IPS-11a (cell line): Measurements from ENCODE around the gene GLCCI1.

Source experiments
- H3K4me3 ChIP-seq: one replicate; pipeline ENCODE4 v1.5.1; 2013; ENCODE audit warnings: low read depth, low read length, control low read depth

Gene GLCCI1

DNA sequence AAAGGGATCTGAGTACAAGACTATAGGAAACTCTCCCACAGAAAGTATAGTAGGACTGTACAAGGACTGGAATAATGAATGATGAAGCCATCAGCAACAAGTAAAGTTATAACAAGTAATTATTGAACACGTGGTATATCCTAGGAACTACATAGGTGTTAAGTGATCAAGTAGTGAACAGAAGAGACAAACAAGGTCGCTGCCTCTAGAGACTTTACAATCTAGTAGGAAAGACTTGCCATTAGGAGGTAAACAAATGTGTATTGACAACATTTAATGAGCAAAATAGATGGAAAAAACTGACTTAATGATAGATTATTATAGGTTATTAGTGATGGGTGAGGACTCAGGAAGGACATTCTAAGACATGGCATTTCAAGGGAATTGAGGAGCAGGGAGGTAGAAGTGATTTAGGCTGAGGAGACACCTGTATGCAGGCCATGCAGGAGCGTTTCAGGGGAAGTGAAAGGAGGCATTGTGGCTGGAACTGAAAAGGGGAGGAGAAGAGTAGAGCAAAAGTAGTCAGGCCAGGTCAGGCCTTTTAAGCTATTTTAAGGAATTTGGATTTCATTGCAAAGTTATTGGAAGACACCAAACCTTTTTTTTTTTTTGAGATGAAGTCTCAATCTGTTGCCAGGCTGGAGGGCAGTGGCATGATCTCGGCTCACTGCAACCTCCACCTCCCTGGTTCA, 8.5 kb upstream of the GLCCI1 start:
- no peak overlapping the region for H3K4me3 ChIP-seq

DNA sequence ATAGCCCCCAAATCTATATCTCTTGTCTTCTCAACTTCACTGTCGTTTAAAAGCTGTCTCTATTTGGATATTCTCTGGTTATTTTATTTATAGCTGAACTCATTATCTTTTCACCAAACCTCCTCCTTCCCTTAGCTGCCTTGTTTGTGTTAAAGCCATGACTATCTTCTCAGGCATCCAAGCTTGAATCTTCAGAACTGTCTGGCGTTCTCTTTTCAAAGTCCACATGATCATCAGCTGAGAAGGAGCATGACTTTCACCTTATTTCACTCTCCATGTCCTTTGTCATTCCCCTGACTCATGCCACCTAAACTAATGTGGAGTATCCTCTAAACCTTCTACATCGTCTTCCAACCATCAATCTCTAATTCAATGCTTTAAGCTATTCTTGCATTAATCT, 5.7 kb upstream of the GLCCI1 start:
- no peak overlapping the region for H3K4me3 ChIP-seq

DNA sequence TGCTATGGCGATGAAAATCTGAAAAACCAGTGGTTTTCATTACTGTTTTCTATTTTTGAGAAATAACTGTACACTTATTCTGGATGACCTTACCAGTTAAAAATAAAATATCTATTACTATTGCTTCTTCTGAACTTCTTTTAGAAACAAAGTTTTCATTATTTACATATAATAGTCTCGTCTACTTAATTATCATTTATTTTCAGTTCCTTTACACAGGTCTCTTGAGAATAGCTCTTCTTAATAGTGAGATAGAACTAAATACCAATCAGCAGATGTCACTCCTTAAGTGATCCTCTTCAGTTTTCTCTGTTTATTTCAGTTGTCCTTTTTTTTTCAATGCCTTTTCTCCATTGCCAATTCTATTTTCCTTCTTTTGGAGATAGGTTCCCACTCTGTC, 4.3 kb upstream of the GLCCI1 start:
- H3K4me3 ChIP-seq: no peak overlapping the region

DNA sequence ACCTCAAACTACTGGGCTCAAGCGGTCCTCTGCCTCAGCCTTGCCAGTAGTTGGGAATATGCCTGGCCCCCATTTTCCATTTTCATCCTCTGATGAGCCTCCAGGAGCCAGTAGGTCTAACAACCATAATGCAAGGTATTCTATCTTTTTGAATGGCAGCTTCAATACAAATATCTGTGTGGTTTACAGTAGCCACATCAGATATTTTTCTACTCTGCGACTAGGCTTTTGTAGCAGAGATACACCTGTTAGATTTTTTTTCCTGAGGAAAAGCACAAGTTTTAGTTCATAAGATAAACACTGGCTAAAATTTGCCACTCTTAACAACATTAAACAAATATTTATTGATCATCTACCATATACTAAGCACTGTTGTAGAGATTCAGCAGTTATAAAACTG, 3.9 kb upstream of the GLCCI1 start:
- H3K4me3 ChIP-seq: no peak overlapping the region

DNA sequence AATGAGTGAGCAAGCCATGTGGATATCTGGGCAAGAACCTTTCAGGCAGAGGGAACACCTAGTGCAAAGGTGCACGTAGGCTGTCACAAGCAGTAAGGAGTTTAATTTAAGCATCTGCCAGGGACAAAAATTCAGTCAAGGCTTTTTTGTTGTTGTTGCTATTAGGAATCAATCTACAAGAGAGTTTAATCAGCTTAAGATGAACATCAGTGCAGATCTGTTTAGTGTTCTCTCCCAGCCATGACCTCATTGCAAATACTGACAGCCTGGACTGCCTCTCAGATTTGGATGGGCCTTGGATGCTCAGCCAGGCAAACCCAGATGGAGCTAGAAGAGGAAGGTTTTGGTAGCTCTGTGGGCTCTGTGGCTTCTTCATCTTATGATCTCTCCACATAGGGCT, 3.3 kb upstream of the GLCCI1 start:
- no peak overlapping the region for H3K4me3 ChIP-seq

DNA sequence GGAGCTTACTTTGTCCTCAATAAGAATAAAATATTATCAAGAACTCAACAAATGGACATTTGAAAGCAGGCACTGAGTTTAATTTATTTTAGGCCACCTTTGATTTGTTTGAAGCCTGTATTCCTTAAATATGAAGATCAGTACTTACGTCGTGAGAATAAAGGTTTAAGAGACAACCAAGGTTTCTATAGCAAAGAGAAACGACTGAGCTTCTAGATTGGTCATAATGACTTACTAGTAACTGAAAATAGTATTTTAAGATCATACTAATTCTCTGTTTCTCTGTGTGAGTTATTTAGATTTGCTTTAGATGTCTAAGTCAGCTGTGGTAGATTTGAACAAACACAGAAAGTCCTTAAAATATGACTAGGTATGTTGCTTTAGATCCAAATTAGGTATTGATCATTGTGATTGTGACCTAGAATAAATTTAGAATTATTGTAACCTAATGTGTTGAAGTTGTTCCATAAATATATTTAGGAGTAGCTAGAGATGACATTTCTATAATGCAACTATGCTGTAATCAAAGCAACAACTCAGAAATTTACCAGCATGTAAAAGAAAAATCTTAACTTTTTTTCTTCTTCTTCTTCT, 2.4 kb upstream of the GLCCI1 start:
- H3K4me3 ChIP-seq: no peak overlapping the region

DNA sequence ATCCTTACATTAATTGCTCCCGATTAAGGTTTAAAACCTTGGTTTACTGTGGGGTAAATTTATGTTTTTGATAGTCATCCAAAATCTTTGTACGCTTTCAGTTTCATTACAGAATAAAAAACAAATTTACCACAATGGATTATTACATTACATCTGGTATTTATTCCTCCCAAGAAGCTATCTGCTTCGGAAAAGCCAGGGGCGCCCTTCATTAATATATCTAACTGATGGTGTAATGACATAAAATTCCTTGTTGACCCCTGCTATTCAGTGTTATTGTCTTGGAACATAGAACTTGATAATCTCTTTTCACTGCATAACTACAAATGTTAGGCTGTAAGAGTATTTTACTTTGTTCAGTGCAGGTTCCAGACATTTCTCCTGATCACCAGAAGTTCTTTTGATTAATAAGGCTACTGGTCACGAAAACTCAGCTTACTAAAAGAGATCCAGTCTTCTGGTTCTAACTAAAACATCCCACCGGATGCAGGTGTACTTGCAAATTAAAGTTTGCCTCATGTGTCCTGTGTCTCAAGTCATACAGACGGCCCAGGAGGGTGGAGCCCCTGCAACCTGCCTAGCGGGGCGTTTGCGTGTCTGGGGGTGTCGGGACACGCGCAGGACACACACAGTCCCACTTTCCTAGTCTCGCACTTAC, 581 bp upstream of the GLCCI1 start:
- H3K4me3 ChIP-seq: peak overlapping the region; percentile 66

DNA sequence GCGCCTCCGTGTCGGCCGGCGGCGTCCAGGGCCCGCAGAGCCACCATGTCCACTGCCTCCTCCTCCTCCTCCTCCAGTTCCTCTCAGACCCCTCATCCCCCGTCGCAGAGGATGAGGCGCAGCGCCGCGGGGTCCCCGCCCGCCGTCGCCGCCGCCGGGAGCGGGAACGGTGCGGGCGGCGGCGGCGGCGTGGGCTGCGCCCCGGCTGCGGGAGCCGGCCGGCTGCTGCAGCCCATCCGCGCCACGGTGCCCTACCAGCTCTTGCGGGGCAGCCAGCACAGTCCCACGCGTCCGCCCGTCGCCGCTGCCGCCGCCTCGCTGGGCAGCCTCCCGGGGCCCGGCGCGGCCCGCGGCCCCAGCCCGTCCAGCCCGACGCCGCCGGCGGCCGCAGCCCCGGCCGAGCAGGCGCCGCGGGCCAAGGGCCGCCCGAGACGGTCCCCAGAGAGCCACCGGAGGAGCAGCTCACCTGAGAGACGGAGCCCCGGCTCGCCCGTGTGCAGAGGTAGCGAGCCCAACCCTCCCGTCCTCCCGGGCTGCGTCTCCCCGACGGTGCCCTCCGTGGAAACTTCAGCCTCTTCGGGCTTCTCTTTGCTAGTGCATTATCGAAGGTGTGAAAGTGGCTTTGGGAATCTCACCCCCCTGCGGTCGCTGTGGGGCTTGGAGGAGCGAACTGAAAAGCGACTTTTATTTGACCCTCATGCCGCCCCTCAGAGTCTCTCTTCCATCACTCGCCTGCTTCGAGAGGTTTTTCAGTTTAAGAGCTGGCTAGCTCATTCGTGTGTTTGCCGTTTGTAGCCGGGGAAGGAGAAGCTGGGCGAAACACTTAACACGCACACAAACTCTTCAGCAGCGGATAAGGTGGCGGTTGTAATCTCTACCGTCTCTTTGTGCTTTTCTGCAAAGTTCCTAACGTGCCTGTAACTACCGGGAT, 975 bp downstream of the GLCCI1 start:
- peak overlapping the region; percentile 88 for H3K4me3 ChIP-seq

DNA sequence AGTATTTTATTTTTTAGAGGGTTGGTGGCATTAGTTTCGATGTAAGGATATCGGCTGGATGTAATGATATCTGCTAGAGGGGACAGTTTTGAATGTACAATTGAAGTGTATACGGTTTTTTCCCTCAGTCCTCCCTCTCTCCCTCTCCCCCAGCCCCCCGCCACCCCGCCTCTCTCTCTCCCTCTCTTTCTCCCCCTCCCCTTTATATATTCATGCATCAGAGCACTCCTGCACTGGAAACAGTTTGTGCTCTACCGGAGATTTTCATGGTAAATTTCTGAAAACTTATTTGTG, 1.6 kb downstream of the GLCCI1 start:
- peak overlapping the region; percentile 88 for H3K4me3 ChIP-seq

DNA sequence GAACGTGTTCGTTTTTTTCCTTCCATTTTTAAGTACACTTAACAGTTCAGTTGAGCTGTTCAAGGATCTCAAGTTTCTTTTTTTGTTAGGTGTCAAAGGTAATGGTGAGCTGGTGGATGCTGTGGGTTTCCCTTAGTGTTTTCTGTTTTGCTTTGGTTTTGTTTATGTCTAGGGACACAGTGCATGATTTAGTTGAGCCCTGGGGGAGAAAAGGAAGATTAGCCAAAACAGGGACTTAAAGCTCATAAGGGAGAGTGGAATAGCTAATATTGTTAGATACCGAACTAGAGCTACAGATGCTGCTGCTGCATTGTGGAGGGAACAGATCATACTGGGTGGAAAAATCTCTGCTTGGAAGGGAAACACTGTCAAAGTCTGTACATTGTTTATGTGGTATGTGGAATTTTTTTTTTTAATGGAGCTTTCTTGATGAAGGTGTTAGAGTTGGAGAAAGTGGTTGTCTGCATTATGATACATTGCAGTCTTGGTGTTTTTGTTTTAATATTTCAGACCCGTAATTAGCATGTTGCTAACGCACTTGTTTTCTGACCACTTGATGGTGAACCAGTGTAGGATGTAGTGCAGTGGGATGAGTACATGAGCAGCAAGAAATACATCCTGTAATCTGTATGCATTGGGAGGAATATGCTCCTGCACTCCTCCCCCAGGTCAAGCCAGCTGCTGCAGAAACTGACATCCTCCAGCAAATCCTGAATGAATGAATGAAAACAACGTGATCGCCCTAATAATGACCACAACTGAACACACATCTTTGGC, 2.1 kb downstream of the GLCCI1 start:
- peak overlapping the region; percentile 88 for H3K4me3 ChIP-seq

DNA sequence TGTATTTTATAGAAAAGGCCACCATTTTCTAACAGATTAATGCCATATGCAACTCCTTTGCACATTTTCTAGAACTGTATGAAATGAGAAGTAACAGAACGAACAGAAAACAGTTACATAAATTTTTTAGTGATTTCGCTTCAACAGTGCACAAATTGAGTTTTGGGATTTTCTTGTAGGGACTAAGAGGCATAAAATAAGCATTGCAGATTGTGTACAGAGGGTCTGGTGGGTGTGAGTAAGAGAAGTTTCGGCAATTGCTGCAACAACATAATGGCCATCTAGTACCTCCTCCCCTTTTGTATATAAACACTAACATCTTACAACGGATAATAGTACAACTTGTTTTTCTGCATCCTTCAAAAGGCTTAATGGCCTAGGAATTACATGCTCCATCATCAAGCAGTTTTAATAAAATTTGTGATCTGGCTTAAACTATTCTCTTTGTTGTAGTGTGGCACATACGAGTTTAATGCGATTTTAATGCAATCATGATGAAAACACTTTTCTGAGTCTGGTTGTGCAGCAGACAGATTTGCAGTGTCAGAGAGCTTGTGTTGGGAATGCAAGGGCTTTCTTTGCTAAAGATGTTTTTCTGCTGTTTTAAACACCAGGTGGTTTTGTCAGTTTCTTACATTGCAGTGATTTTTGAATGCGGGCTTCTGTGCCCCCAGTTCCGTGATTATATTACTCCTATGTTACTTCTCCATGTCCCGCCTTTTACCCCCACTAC, 2.9 kb downstream of the GLCCI1 start:
- H3K4me3 ChIP-seq: peak overlapping the region; percentile 88

DNA sequence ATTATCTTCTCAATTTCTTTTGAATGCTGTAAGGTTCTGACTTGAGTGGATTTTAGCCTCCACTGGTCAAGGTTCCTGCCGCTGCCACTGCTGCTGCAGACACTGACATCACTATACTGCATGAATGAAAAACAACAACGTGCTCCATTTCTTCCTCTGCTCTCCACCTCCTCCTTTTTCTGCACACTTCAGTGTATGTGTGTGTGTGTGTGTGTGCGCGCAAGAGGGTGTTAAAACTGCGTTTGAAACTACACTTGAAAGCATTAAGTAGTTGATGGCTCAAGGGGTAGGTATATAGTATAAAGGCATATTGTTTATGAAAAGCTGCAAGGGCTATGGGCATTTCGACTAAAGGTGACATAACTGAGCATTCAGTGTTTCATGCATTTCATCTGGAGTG, 3.5 kb downstream of the GLCCI1 start:
- H3K4me3 ChIP-seq: no peak overlapping the region

DNA sequence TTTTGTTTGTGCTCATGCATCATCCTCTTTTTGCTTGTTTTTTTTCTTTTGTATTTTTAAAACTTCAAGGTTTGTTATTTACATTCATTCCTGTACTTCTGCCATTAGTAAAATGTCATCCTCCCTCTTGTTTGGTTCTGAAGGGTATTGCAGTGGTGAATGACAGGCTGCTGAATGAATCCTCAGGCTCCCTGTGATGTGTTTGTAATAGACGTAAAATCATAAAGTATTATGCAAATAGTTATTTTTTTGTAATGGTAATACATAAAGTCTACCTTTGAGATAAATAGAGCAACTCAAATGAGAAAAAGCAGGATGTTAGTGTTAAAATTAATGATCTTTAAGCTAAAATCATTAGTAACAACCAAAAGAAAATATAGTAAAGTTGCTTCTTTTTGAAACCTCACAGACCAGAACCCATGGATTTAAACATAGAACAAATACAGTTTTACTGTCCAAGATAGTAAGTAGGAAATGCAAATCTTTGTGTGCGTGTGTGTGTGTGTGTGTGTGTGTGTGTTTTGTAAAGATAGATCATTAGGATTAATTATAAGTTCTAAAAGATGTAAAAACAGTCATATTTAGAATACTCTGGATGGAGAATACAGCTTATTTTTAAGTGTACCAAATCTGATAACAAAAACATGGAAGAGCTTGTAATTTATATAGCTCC, 4.5 kb downstream of the GLCCI1 start:
- no peak overlapping the region for H3K4me3 ChIP-seq

DNA sequence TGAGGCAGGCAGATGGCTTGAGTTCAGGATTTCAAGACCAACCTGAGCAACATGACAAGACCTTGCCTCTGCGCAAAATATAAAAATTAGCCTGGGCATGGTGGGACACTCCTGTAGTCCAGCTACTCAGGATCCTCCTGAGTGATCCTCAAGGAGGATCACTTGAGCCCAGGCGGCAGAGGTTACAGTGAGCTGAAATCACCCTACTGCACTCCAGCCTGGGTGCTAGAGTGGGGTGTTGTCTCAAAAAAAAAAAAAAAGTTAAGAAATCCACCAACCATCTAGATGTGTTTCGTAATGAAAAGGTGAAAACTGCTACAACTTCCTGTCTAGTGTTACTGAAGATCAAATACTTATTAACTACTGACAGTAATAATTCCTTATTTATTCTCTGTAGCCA, 8.1 kb downstream of the GLCCI1 start:
- no peak overlapping the region for H3K4me3 ChIP-seq

DNA sequence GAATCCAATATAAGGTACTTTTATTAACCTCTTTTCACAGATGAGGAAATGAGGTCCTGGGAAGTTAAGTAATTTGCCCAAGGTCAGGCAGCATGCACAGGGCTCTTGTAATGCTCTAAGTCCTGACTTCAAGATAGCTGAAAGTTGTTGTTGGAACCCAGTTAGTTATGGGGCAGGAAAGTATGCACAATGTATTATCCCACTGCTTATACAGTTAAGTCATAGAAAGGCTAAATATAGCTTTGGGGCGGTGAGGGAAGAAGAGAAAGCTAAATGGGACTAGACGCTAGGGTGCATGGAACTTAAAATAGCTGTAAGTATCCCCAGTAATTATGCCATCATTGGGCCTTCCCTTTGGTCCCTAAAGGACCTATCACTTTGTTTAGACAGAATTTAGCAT, 9.2 kb downstream of the GLCCI1 start:
- no peak overlapping the region for H3K4me3 ChIP-seq

DNA sequence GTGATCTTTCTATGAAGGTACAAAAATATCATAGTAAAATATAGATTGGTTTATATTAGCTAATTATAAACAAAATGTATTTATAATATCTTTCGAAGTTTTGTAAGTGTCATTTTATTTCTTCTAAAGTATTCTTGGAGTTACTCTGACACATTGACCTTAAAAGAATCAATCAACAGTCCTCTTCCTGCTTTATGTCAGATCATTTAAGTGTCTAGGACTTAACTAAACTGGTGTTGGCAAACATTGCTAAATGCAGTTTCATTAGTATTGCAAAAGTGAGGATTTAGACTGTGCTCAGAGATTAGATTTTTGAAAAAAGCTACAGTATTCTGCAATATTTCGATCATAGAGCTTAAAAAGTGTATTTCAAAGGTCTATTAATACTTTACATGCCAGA, 10.3 kb downstream of the GLCCI1 start:
- no peak overlapping the region for H3K4me3 ChIP-seq

DNA sequence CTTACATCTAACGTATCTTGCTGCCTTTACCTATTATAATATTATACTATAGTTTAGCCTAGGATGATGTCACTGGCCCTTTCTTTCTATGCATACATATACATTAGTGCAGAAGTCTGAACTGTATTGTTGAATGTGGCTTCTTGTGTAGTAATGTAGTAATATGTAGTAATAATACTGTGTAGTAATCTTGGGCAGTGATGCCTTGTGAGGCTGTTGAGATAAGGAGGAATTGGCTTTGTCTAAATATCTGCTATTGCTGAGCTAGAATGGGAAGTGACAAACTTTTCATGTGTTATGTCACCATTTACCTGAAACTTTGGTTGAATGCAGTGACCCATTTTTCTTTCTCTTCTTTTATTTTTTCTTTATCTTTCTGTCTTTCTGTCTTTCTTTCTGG, 11.0 kb downstream of the GLCCI1 start:
- H3K4me3 ChIP-seq: no peak overlapping the region

DNA sequence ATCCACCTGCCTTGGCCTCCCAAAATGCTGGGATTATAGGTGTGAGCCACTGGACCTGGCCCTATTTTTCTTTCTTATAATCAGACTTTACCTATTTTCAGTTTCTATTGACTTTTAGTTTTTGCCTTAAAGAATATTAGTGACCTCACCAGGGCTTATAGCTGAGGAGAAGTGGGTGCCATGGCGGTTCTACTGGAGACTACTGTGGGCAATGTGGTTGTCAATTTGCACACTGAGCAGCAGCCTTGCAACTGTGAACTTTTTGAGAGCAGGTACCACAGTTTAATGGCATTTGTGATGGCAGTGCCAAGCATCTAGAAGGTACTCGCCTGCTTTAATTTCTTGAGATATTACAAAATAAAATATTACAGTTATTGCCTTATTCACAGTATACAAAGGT, 11.5 kb downstream of the GLCCI1 start:
- H3K4me3 ChIP-seq: no peak overlapping the region

DNA sequence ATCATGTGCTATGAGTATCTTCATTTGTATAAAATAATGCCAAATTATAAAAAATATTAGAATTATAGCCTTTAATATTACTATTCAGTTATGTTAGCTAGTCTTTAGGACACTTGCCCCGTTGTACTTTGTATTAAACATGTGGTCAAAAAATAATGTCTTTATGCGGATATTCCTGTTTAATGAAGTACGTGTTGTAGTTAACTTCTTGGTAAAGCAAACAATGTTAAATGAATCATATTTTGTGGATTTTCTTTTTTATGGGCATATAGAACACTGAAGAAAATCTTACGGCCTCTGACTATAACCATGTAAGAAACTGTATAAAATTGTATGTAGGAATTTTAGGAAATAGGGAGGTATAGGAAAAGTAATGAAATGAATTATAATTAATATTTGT, 14.3 kb downstream of the GLCCI1 start:
- H3K4me3 ChIP-seq: no peak overlapping the region

DNA sequence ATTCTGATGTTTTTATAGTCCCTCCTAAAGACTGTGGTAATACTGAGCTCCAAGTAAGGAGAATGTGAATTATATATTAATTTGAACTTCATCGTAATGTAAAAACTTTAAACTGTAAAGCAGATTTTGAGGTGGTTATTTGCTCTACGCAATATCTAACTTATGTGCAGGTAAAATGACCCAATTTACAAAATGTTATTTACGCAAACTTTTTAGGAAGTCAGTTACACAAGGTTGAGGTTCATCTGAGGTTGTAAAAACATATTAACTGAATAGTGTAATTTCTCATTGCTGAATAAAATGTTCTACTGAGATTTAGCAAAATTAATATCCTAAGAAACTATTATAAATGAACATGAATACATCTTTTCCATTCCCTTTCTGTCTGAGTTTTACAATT, 15.8 kb downstream of the GLCCI1 start:
- no peak overlapping the region for H3K4me3 ChIP-seq
